DMS 273 (cell line): ENCODE measurements around the gene GCKR.

Experiments used
- DNase-seq: peaks from one replicate; lab custom pipeline; 2025; ENCODE audit not compliant: unreplicated experiment; lab: John Stamatoyannopoulos, UW

The GCKR gene

GRCh38 chr2:27496357-27497287, at the start of gene GCKR:
Gene GCKR (plus strand): TSS chr2:27496839. CDS start chr2:27496905, 66 bp downstream.
- DNase-seq: no peak

- no peak for DNase-seq
Observed at GRCh38 chr2:27448381-27448780, 48.3 kb upstream of the GCKR start.

GRCh38 chr2:27451095-27451494, 45.5 kb upstream of the GCKR start:
- DNase-seq: no peak

- no peak for DNase-seq
Observed at GRCh38 chr2:27453968-27454367, 42.7 kb upstream of the GCKR start.

GRCh38 chr2:27461118-27461517, 35.5 kb upstream of the GCKR start:
- DNase-seq: no peak

- DNase-seq: no peak
Observed at GRCh38 chr2:27464443-27464842, 32.2 kb upstream of the GCKR start.

- DNase-seq: no peak
Observed at GRCh38 chr2:27471961-27472360, 24.7 kb upstream of the GCKR start.

- no peak for DNase-seq
Observed at GRCh38 chr2:27485496-27485895, 11.1 kb upstream of the GCKR start.

GRCh38 chr2:27489118-27489497, 7.5 kb upstream of the GCKR start:
- DNase-seq: peak; percentile 61

GRCh38 chr2:27489498-27490397, 6.9 kb upstream of the GCKR start, which contains the start of gene IFT172:
Gene IFT172 (minus strand): TSS chr2:27489743. CDS start chr2:27489653, 90 bp downstream.
- DNase-seq: peak; percentile 99

- DNase-seq: no peak
Observed at GRCh38 chr2:27492557-27492956, 4.1 kb upstream of the GCKR start.

- no peak for DNase-seq
Observed at GRCh38 chr2:27493948-27494283, 2.7 kb upstream of the GCKR start.

GRCh38 chr2:27494284-27494943, 2.2 kb upstream of the GCKR start:
- no peak for DNase-seq

GRCh38 chr2:27494944-27495554, 1.6 kb upstream of the GCKR start, which contains the start of gene FNDC4:
Gene FNDC4 (minus strand): TSS chr2:27495200. CDS start chr2:27494679, 521 bp downstream.
- peak; percentile 56 for DNase-seq

GRCh38 chr2:27495840-27496356, 741 bp upstream of the GCKR start:
- no peak for DNase-seq

GRCh38 chr2:27497288-27497627, 619 bp downstream of the GCKR start:
- no peak for DNase-seq

GRCh38 chr2:27498975-27499374, 2.3 kb downstream of the GCKR start:
- no peak for DNase-seq

GRCh38 chr2:27501042-27501441, 4.4 kb downstream of the GCKR start:
- DNase-seq: peak; percentile 80

GRCh38 chr2:27502142-27502541, 5.5 kb downstream of the GCKR start:
- DNase-seq: no peak

GRCh38 chr2:27506587-27506986, 9.9 kb downstream of the GCKR start:
- no peak for DNase-seq

GRCh38 chr2:27507293-27507692, 10.7 kb downstream of the GCKR start:
- DNase-seq: no peak
